Measurements from ENCODE around the gene GUCY1A2.
"Not testable (repeated sequence)": the region's sequence is repeated elsewhere in the genome, so short reads cannot be mapped to it uniquely, and the experiment has no call there.

Gene GUCY1A2, protein sequence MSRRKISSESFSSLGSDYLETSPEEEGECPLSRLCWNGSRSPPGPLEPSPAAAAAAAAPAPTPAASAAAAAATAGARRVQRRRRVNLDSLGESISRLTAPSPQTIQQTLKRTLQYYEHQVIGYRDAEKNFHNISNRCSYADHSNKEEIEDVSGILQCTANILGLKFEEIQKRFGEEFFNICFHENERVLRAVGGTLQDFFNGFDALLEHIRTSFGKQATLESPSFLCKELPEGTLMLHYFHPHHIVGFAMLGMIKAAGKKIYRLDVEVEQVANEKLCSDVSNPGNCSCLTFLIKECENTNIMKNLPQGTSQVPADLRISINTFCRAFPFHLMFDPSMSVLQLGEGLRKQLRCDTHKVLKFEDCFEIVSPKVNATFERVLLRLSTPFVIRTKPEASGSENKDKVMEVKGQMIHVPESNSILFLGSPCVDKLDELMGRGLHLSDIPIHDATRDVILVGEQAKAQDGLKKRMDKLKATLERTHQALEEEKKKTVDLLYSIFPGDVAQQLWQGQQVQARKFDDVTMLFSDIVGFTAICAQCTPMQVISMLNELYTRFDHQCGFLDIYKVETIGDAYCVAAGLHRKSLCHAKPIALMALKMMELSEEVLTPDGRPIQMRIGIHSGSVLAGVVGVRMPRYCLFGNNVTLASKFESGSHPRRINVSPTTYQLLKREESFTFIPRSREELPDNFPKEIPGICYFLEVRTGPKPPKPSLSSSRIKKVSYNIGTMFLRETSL

DNA sequence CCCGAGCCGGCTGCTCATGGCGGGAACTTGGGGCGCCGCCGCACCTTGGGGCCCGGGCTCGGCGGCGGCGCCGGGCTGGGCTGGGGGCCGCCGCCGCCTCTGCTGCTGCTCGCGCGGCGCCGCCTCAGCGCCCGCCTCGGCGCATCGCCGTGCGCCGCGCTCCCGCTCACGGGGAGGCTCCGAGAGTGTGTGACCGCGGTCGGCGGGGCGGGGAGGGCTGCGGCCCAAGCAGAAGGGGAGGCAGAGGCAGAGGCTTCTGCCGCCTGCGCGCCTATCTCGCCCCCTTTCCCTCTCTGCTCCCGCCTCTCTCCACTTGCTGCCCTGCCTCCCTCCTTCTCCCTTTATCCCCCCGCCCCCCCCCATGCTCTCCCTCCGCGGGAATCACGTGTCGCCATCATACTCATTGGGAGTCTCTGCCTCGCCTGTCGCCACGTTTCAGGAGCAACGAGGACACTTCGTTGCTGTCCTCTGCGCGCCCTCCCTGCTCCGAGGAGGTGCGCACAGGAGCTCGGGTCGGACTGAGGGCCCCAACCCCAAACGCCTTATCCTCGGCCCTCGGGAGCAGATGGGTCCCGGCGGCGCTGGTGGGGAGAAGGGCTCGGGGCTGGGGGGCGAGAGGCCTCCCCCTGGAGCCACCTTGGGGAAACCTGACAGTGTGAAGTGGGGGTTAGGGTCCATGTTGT lies at the start of gene GUCY1A2:
TSS of gene GUCY1A2 (minus strand) at position 258 of the 683 bp plus-strand sequence. CDS start 421 bp downstream, outside the sequence.
- no peak for DNase-seq (ENCODE audit: low read depth)

DNA sequence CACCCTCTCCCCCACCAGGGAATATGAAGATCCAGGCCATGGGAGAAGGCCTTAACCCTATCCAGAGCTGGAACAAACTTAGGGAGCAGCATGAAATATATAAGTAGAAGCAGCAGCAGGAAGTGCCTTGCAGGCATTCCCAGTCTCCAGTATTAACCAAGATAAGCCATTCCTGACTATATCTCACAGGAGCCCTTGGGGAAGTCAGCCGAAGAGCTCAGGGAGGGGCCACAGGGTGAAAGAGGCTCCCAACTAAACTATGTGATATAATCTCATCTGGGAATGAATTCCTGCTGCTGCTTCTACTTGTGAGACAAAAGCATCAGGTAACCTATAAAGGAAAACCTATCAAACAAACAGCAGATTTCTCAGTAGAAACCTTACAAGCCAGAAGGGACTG lies 36.1 kb upstream of the GUCY1A2 start:
- DNase-seq (ENCODE audit: low read depth) = no peak

DNA sequence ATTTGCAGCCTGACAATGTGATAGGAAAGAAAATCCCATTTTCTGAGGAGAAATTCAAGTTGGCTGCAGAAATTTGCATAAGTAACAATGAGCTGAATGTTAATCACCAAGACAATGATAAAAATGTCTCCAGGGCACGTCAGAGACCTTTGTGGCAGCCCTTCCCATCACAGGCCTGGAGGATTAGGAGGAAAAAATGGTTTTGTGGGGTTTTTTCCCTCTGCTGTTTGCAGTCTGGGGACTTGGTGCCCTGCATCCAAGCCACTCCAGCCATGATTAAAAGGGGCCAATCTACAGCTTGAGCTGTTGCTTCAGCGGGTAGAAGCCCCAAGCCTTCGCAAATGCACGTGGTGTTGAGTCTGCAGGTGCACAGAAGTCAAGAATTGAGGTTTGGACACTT lies 33.1 kb upstream of the GUCY1A2 start:
- not testable (repeated sequence) for DNase-seq (ENCODE audit: low read depth)

DNA sequence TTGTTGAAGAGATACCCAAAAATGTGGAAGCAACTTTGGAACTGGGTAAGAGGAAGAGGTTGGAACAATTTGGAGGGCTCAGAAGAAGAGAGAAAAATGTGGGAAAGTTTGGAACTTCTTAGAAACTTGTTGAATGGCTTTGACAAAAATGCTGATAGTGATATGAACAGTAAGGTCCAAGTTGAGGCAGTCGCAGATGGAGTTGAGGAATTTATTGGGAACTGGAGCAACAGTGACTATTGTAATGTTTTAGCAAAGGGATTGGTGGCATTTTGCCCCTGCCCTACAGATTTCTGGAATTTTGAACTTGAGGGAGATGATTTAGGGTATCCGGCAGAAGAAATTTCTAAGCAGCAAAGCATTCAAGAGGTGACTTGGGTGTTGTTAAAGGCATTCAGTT lies 32.6 kb upstream of the GUCY1A2 start:
- DNase-seq (ENCODE audit: low read depth) = not testable (repeated sequence)

DNA sequence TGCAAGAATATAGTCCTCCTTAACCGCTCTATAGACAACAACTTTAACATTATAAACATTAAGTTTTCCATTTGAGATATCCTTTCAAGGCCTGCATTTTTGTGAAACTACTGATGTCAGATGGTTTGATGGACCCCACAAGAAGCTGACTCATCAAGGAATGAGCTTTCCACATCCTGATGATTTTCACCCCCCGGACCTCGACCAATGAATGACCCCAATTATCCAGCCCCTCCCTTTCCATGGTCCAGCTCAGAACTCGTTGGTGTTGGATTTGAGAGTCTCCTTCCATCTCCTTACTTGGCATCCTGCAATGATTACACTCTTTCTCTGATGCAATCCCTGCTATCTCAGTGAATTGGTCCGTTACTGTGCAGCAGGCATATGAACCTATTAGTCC lies 31.8 kb upstream of the GUCY1A2 start:
- no peak for DNase-seq (ENCODE audit: low read depth)

DNA sequence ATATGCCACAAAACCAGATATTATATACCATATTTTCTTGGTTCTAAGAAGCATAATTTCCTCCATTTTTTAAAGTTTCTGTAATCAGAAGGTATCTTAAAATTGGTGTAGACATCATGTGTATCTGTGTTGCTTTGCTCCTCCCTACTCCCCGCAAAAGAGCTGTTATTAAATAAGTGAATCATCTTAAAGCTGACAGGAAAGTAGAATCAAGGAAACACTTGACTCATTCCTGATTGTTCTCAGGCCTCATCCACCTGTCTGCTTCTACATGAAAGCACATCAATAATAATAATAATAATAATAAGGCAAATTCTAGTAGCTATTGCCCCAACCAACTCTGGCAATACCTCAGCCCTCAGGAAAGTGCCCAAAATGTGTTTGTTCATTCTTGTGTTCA lies 26.2 kb upstream of the GUCY1A2 start:
- DNase-seq (ENCODE audit: low read depth) = no peak

DNA sequence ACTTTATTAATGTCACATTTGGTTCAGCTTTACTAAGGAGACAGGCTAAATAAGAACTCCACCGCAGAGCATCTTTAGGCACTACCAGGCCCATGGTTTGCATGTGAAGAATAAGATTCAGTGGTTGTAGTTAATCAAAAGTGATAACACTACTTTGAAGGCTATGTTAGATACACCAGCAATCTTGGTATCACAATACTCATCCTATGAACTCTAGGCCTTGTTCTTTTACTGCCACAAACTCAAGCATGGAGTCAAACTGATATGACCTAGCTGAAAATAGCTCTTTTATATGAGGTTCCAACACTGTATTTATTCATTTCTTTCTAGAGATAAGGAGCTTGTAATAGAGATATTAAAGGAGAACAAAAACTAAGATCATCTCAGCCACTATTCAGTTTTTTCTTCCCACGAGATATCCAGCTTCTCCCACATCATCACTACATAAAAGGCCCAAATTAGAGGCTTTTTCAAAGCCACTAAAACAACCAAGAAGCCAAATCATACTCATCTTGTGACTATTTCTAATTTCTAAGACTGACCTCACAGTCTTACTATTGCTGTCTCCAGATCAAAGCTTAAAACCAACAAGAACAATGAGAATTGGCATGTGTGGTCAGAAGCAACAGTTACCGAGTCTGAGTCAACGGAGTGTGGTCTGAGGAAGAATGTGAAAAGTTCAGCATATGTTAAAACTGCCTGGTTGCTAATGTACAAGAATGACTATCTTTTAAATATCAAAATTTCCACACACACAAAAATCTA lies 25.1 kb upstream of the GUCY1A2 start:
- peak; percentile 92 for DNase-seq (ENCODE audit: low read depth)

DNA sequence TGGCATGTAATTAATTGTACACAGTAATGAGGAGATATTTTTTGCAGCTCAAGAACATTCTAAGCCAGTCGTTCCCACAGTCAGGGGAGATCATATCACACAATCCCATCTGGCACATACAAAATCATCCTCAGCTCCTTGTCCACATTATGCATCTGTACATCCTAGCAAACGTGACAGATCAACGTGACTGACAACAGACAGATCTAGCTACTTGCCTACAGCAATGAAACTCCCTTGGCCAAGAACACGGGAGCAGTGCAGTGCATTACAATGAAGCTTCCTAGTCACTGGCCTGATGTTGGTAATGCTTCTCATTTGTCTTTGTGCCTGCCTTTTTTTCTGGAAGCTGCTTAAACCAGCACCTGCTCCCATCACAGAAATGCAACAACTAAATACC lies 24.5 kb upstream of the GUCY1A2 start:
- DNase-seq (ENCODE audit: low read depth) = no peak

DNA sequence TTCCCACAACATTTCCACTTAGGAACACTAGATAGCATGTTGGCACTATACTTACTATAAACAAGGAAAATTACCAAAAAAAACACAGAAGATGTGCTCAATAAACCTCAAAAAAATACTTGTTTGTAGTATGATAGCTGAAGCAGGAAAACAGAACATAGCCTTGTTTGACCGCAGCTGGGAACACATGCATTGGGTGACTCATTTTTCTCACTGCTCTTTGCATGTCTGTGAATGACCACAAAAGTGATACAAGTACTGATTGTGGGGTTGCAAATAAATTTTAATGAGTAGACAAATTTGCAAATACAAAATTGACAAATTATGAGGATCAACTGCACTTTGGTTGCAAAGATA lies 22.8 kb upstream of the GUCY1A2 start:
- DNase-seq (ENCODE audit: low read depth) = no peak

DNA sequence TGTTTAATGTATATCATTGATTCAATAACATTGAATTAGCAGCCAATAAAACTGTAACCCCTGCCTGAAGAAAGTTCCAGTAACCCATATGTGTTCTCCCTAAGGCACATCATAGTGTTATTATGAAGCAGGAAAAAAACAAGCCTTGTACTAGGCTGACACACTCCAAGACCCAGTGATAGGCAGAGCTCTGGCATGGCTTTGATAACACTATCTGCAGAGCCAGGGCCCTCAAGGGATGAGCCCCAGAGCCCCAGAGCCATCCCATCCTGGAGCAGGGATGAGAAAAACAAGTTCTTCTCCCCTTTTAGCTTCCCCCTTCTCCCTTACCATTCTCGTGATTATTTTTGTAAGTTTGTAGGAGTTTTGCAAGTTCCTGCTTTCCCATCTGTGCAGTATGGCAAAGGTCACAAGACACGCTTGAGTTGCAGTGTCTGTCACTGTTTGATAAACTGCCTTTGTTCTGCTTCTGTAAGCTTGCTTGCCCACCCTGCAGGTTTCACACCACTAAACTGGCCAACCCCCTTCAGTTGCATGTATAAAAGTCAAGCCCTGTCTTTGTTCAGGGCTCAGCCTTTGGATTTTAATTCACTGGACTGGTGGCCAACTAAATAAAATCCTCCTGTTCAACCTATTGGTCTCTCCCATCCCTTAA lies 22.3 kb upstream of the GUCY1A2 start:
- no peak for DNase-seq (ENCODE audit: low read depth)

DNA sequence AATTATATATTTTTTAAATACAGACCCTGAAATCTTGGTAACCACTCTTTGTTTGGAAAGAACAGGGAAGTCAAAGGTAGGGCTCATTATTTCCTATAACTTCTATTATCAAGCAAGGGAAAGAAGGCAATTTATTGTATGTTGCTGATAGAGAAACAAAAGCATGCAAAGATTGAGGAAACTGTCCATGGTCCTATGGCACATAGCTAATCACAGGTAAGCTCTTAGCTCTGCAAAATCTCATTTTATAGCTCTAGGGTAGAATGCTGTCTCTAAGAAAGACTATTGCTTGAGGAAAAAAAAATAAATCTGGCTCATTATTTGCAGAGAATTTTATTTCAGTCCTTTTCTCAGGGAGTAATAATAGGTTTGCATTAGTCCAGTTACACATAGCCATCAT lies 7.4 kb upstream of the GUCY1A2 start:
- no peak for DNase-seq (ENCODE audit: low read depth)

DNA sequence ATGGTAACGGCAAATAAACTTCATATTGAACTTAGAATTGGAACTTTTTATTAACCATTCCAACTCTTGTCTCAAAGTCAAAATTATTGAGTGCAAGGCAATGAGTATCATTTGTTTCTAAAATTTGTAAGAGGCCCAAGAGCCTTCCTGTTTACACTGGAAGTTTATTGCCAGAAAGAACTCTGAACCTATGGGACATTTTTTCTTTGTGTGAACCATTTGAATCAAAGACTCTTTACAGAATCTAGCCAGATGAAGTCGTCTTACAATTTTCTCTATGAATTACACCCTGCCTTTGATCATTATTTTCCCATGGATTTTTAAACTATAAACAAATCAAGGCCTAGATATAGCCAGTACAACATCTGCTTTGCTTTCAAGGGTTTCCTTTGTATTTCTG lies 2.3 kb upstream of the GUCY1A2 start:
- no peak for DNase-seq (ENCODE audit: low read depth)

DNA sequence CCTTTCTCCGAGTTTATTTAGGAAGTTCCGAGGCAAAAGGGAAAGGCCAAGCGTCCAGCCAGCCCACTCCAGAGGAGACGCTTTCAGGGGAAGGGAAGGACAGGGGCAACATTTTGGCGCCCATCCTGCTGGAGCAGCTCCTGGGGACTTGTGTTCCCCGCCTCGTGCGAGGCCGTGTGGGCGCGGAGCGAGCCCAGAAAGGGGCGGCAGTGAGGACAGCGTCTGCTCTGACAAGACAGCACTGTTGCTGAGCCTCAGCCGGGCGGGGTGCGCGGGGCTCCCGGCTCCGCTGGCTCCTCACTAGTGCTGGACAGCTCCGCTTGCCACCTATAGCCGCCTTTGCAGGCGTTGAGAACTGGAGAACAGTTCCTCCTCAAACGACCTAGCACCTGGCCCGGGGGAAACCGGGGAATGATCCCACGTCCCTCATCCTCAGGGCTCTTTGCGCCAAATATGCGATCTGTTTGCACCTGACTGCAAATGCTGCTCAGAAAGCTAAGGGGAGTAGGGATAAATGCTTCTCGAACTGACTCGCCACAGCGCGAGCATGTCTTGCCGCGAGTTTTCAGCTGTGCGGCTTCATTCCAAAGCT lies 722 bp upstream of the GUCY1A2 start:
- no peak for DNase-seq (ENCODE audit: low read depth)

DNA sequence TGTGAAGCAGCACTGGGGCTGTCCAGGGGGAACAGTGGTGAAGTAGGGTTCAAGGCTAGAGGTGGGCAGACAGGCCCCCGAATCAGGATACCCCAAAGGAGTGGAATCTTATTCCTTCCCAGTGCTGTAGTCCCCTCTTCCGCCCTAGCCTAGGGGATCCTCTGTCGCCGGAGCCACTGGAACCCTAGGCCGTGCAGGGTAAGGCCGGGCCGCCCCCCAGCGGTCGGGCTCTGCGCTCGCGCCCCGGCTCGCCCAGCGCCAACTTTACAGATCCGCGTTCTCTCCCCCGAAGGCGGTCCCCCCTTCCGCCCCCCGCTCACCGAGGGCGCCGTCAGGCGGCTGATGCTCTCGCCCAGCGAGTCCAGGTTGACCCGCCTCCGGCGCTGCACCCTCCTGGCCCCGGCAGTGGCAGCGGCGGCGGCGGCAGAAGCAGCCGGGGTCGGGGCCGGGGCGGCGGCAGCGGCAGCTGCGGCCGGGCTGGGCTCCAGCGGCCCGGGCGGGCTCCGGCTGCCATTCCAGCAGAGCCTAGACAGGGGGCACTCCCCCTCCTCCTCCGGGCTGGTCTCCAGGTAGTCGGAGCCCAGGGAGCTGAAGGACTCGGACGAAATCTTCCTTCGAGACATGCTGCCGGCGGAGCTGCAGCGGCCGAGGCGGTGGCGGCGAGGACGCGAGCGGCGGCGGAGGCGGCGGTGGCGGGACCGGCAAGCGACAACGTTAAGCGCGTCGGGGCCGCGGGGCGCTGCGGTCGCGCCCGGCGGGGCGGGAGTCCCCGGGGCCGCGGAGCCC lies 650 bp downstream of the GUCY1A2 start:
- DNase-seq (ENCODE audit: low read depth) = no peak

DNA sequence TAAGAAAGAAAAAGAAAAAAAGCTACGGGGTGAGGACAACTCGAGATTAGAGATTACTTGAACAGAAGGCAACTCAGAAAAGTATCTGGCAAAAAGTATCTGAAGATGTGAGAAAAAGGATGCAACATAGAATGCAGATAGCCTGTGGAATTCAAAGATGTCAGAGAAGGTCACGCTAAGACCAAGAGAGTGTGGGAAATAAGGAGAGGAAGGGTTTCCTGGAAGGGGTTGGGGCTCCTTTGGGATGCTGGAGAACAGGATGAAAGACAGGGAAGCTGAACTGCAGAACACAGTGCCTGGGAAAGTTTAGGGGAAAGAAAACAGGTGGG lies 1.2 kb downstream of the GUCY1A2 start:
- DNase-seq (ENCODE audit: low read depth) = no peak

DNA sequence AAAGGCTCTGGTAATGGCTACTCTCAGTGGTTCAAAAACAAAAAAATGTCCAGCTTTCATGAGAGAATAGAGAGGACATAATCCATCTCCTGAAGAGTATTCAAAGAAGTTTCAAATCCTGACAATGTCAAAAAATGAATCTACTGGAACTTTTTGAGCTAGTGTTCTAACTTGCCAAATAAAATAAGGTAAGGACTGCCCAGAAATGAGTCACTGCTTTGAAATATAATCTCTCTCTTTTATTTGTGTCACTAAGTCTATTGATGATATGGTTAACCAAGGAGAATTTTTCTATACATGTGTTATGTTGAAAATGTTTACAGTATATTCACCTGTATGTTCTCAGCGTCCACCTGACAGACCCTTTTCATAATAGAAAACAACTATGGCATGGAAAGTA lies 3.4 kb downstream of the GUCY1A2 start:
- no peak for DNase-seq (ENCODE audit: low read depth)

DNA sequence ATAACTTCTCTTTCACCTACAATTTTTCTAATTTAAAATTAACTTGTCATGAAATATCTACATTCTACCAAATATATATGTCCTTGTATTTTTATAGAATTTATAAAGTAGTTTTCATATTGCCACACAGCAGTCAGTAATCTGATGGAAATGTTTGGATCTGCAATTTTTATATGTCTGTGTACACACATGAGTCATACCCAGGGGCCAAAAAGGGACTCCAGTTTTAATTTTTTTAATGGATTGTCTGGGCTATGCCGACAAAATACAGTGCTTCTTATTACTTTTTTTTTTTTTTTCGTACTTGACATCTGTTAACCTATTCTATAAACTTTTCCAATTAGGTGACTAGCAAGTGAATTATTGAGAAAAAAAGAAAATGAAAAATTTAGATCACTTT lies 6.3 kb downstream of the GUCY1A2 start:
- DNase-seq (ENCODE audit: low read depth) = no peak

DNA sequence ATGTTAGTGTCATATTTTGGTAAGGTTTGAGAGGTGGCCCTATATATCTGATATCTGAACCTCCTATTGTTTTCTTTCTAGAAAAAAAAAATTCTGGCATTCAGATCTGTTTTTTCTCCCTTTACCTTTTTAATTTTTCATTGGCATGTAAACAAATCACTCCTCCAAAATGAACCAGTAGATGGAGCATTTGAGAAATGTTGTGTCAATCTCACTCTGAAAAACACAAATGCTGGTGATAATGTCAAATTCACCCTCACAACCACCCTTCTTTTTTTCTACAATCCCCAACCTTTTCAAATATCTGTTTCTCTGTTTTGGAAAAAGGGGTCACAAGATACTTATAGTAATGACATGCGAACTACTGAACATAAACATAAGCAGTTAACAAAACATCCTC lies 9.1 kb downstream of the GUCY1A2 start:
- no peak for DNase-seq (ENCODE audit: low read depth)

DNA sequence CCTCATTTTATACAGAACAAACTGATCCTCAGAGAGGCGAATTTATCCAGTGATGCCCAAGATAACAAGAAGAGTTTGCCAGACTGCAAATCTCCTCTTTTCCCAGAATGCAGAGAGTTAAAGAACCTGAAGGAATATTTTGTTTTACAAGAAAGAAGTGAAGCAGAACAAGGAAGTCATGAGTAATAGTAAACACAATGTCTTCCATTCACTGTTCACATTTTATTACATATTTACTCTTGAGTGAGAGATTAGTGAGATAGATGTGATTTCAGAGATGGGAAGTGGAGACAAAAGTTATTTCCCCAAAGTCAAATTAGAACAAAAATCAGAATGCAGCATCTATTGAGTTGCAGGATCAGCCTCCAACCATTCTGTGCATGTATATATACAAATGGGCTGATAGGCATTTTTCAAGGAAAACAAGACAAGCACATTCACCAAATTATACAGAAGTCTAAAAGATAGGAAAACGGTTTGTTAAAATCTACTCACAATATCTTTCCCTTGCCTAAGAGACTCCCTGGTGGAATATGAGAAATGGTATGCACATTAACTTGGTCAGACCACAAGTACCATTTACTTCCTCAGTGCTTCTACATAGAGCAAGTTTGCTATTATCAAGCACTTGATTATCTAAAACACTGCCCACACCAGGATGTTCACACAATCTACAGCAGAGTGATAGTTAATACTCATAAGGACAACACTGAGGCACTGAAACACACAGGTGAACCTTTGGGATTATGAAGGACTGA lies 12.0 kb downstream of the GUCY1A2 start:
- no peak for DNase-seq (ENCODE audit: low read depth)

DNA sequence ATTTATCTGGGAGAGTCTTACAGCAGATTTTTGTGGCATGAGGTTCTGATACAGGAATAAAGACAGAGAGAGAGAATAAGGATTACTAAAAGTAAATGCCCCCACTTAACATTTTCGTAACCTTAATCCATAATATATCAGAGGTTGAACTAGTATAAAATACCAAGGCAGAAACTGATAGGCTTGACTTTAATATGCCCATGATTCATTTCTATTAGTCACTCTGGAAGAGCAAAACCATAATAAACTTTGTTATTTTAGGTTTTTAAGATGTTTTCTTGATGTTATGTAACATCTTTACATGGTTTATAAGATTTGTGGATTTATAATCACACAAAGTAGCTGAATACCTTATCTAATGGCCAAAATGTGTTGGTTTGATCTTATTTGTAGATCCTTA lies 19.1 kb downstream of the GUCY1A2 start:
- DNase-seq (ENCODE audit: low read depth) = no peak
